Activated CD4-positive, alpha-beta memory T cell treated with anti-CD3 and anti-CD28 coated beads for 36 hours (primary cell): Measurements from ENCODE around the gene CLIP3. TPM values are rescaled to one million over a fixed set of nuclear protein-coding genes. Genes with fewer than 3 reads are reported as not detected.

ENCODE experiments used
- CTCF ChIA-PET: fragments of 350-600 bp; sonication (Branson Sonifier 250); formaldehyde crosslinking; loops from one replicate; lab custom pipeline; 2021; ENCODE audit warnings: antibody characterized with exemption, inconsistent platforms; lab: Charles Lee
- POLR2A ChIA-PET: fragments of 350-600 bp; sonication (Branson Sonifier 250); formaldehyde crosslinking; loops from one replicate; lab custom pipeline; 2021; ENCODE audit warnings: antibody characterized with exemption; lab: Charles Lee
- DNase-seq: peaks from one replicate; pipeline ENCODE4 v3.0.0-alpha.2; 2020
- H3K27ac Mint-ChIP-seq: one replicate; pipeline ENCODE4 v1.8.0; 2021; ENCODE audit warnings: mixed read lengths
- H3K27me3 Mint-ChIP-seq: one replicate; pipeline ENCODE4 v1.8.0; 2021; ENCODE audit warnings: mixed read lengths
- H3K36me3 Mint-ChIP-seq: one replicate; pipeline ENCODE4 v1.8.0; 2021; ENCODE audit warnings: mixed read lengths
- H3K4me1 Mint-ChIP-seq: one replicate; pipeline ENCODE4 v1.8.0; 2021; ENCODE audit warnings: low read depth, mixed read lengths
- H3K4me3 Mint-ChIP-seq: one replicate; pipeline ENCODE4 v1.8.0; 2021; ENCODE audit warnings: mild to moderate bottlenecking, mixed read lengths
- H3K9me3 Mint-ChIP-seq: one replicate; pipeline ENCODE4 v1.8.0; 2021; ENCODE audit warnings: mixed read lengths
- intact Hi-C: fragments of 100-400 bp; cut with micrococcal nuclease; formaldehyde crosslinking; loops from one replicate; pipeline ENCODE4 v1.15.1; 2023
- total RNA-seq, 2 experiments: library from RNA; stranded (reverse); gene quantifications; one replicate each; pipeline ENCODE4 v1.2.3, GENCODE V29; 2021

The CLIP3 gene
- total RNA-seq, 2 experiments from 2014 or later, result 0.12 to 0.44 TPM

- POLR2A ChIA-PET, result interaction anchor here (0.8 to 3.8 kb wide), 3 partner anchors 17 to 58 kb away, joined by 4 to 12 read pairs (median 4); partner anchors contain the start of genes ALKBH6 and THAP8
- peak within 1 kb of the TSS; percentile 93 for H3K4me3 Mint-ChIP-seq
Observed at GRCh38 chr19:35995048-35995993, 37.4 kb downstream of the CLIP3 start, which contains the start of gene SDHAF1. SDHAF1 (plus strand) TSS chr19:35995188; CDS start chr19:35995275, 87 bp downstream.

GRCh38 chr19:35993923-35994598 is 38.6 kb downstream of the CLIP3 start:
- no peak overlapping the region for H3K27ac Mint-ChIP-seq
- DNase-seq, result peak; percentile 20
- CTCF ChIA-PET, result interaction anchor here (0.6 to 1.8 kb wide), 3 partner anchors 14 to 67 kb away, joined by 3 to 8 read pairs (median 4); partner anchors contain the start of gene SYNE4
- peaks cover 10% of the 10 kb centered on the region for H3K36me3 Mint-ChIP-seq
- POLR2A ChIA-PET, result interaction anchor here (1.1 to 3.8 kb wide), 2 partner anchors 14 to 20 kb away, joined by 3 to 12 read pairs; partner anchors contain the start of genes ALKBH6 and SYNE4
- H3K4me1 Mint-ChIP-seq, result peaks cover 30% of the 10 kb centered on the region
- H3K4me3 Mint-ChIP-seq, result peak overlapping the region; percentile 65
- no peaks in the 10 kb centered on the region for H3K9me3 Mint-ChIP-seq
- intact Hi-C loops, result loop anchor here (2.0 kb wide), 1 partner anchor 21 kb away; the partner anchor contains the start of gene ALKBH6
- no peaks in the 10 kb centered on the region for H3K27me3 Mint-ChIP-seq

More at GRCh38 chr19:35995048-35995993, 37.4 kb downstream of the CLIP3 start, which contains the start of gene SDHAF1:
- CTCF ChIA-PET, result interaction anchor here (1.0 to 1.8 kb wide), 3 partner anchors 8 to 36 kb away, joined by 4 to 8 read pairs (median 4); partner anchors contain the start of gene SYNE4
- intact Hi-C loops, result loop anchor here (1.0 to 5.0 kb wide), 5 partner anchors 19 to 132 kb away; partner anchors contain the start of genes ALKBH6, NFKBID, THAP8 and WDR62
- H3K4me1 Mint-ChIP-seq, result peaks cover 38% of the 10 kb centered on the region
- H3K27ac Mint-ChIP-seq, result peak within 1 kb of the TSS; percentile 89
- H3K27me3 Mint-ChIP-seq, result no peaks in the 10 kb centered on the region
- peaks cover 10% of the 10 kb centered on the region for H3K36me3 Mint-ChIP-seq
- no peaks in the 10 kb centered on the region for H3K9me3 Mint-ChIP-seq
- DNase-seq, result peak; percentile 97

GRCh38 chr19:35992907-35993765 is 39.5 kb downstream of the CLIP3 start:
- Mint-ChIP-seq H3K4me3 (no peak overlapping the region), H3K4me1 (peaks cover 28% of the 10 kb centered on the region), H3K9me3 (peaks cover 5% of the 10 kb centered on the region), H3K27me3 (peaks cover 6% of the 10 kb centered on the region), H3K27ac (peak overlapping the region; percentile 18), H3K36me3 (peaks cover 10% of the 10 kb centered on the region)
- ChIA-PET POLR2A (interaction anchor here (1.1 to 3.8 kb wide), 2 partner anchors 15 to 21 kb away, joined by 3 to 12 read pairs; partner anchors contain the start of genes ALKBH6 and SYNE4), CTCF (interaction anchor here (0.6 to 1.8 kb wide), 4 partner anchors 13 to 319 kb away, joined by 3 to 8 read pairs (median 4); partner anchors contain the start of gene SYNE4)
- DNase-seq, result no peak
- intact Hi-C loops, result no loop called here

GRCh38 chr19:35991731-35992450 is 40.8 kb downstream of the CLIP3 start:
- peaks cover 8% of the 10 kb centered on the region for H3K27me3 Mint-ChIP-seq
- no peak for DNase-seq
- ChIA-PET POLR2A (no interaction called here), CTCF (interaction anchor here (1.0 to 1.4 kb wide), 3 partner anchors 43 to 136 kb away, joined by 3 to 4 read pairs (median 3); partner anchors contain the start of gene POLR2I)
- peaks cover 7% of the 10 kb centered on the region for H3K36me3 Mint-ChIP-seq
- no peak overlapping the region for H3K4me3 Mint-ChIP-seq
- no peak overlapping the region for H3K27ac Mint-ChIP-seq
- peaks cover 20% of the 10 kb centered on the region for H3K4me1 Mint-ChIP-seq
- intact Hi-C loops, result no loop called here
- peaks cover 5% of the 10 kb centered on the region for H3K9me3 Mint-ChIP-seq

GRCh38 chr19:35990771-35991730 is 41.6 kb downstream of the CLIP3 start:
- DNase-seq, result no peak
- peaks cover 14% of the 10 kb centered on the region for H3K27me3 Mint-ChIP-seq
- no peak overlapping the region for H3K27ac Mint-ChIP-seq
- peaks cover 2% of the 10 kb centered on the region for H3K36me3 Mint-ChIP-seq
- ChIA-PET POLR2A (no interaction called here), CTCF (interaction anchor here (1.0 to 1.4 kb wide), 3 partner anchors 42 to 137 kb away, joined by 3 to 4 read pairs (median 3); partner anchors contain the start of gene POLR2I)
- no peak overlapping the region for H3K4me3 Mint-ChIP-seq
- peaks cover 5% of the 10 kb centered on the region for H3K9me3 Mint-ChIP-seq
- peaks cover 14% of the 10 kb centered on the region for H3K4me1 Mint-ChIP-seq
- intact Hi-C loops, result no loop called here

GRCh38 chr19:35990156-35990555 is 42.5 kb downstream of the CLIP3 start:
- ChIA-PET POLR2A (no interaction called here), CTCF (no interaction called here)
- H3K27me3 Mint-ChIP-seq, result peaks cover 22% of the 10 kb centered on the region
- peaks cover 9% of the 10 kb centered on the region for H3K4me1 Mint-ChIP-seq
- no peak overlapping the region for H3K4me3 Mint-ChIP-seq
- peaks cover 5% of the 10 kb centered on the region for H3K9me3 Mint-ChIP-seq
- no peaks in the 10 kb centered on the region for H3K36me3 Mint-ChIP-seq
- DNase-seq, result no peak
- intact Hi-C loops, result no loop called here
- H3K27ac Mint-ChIP-seq, result no peak overlapping the region

- POLR2A ChIA-PET, result no interaction called here
- no peak for DNase-seq
- Mint-ChIP-seq H3K4me3 (no peak overlapping the region), H3K36me3 (no peaks in the 10 kb centered on the region), H3K27ac (no peak overlapping the region), H3K9me3 (peaks cover 5% of the 10 kb centered on the region), H3K27me3 (peaks cover 32% of the 10 kb centered on the region), H3K4me1 (peaks cover 3% of the 10 kb centered on the region)
- intact Hi-C loops, result no loop called here
- CTCF ChIA-PET, result no interaction called here
Observed at GRCh38 chr19:35988824-35989223, 43.8 kb downstream of the CLIP3 start.

- DNase-seq, result no peak
- CTCF ChIA-PET, result interaction anchor here (0.7 to 1.5 kb wide), 2 partner anchors 8 to 214 kb away, joined by 3 to 4 read pairs; no protein-coding TSS in a partner anchor
- POLR2A ChIA-PET, result no interaction called here
- intact Hi-C loops, result no loop called here
- Mint-ChIP-seq H3K36me3 (no peaks in the 10 kb centered on the region), H3K27me3 (peaks cover 40% of the 10 kb centered on the region), H3K9me3 (peaks cover 5% of the 10 kb centered on the region), H3K27ac (no peak overlapping the region), H3K4me3 (no peak overlapping the region), H3K4me1 (peaks cover 3% of the 10 kb centered on the region)
Observed at GRCh38 chr19:35987571-35987896, 45.1 kb downstream of the CLIP3 start.

GRCh38 chr19:35986664-35987570 is 45.8 kb downstream of the CLIP3 start:
- ChIA-PET POLR2A (no interaction called here), CTCF (interaction anchor here (0.6 to 1.5 kb wide), 2 partner anchors 9 to 209 kb away, joined by 3 to 4 read pairs; no protein-coding TSS in a partner anchor)
- H3K27ac Mint-ChIP-seq, result no peak overlapping the region
- H3K4me1 Mint-ChIP-seq, result peaks cover 3% of the 10 kb centered on the region
- H3K9me3 Mint-ChIP-seq, result peaks cover 5% of the 10 kb centered on the region
- intact Hi-C loops, result no loop called here
- peak; percentile 31 for DNase-seq
- H3K27me3 Mint-ChIP-seq, result peaks cover 41% of the 10 kb centered on the region
- peak overlapping the region; percentile 68 for H3K4me3 Mint-ChIP-seq
- H3K36me3 Mint-ChIP-seq, result no peaks in the 10 kb centered on the region
